Epithelial cell of prostate (primary cell): ENCODE data around the gene KRTAP5-3.
"Not testable (repeated sequence)": the region's sequence is repeated elsewhere in the genome, so short reads cannot be mapped to it uniquely, and the experiment has no call there.

Experiments used
- DNase-seq: peaks from one replicate; pipeline ENCODE4 v3.0.0-alpha.2; 2011; ENCODE audit warnings: low read depth, low spot score
- H3K27ac ChIP-seq: fragments of 450-650 bp; 2 replicates; pipeline ENCODE4 v1.5.1; 2017; ENCODE audit warnings: mild to moderate bottlenecking

The KRTAP5-3 gene

GRCh38 chr11:1589191-1589963 lies 18.9 kb downstream of the KRTAP5-3 start:
- peak overlapping the region; percentile 34 for H3K27ac ChIP-seq
- peak; percentile 45 for DNase-seq

GRCh38 chr11:1586699-1587098 lies 21.6 kb downstream of the KRTAP5-3 start:
- no peak for DNase-seq
- no peak overlapping the region for H3K27ac ChIP-seq

- not testable (repeated sequence) for DNase-seq, H3K27ac ChIP-seq
Observed at GRCh38 chr11:1584661-1585370, 23.4 kb downstream of the KRTAP5-3 start, which contains the start of gene KRTAP5-1. TSS of gene KRTAP5-1 (minus strand) at chr11:1585283. CDS start at chr11:1585249, 34 bp downstream.

- DNase-seq, H3K27ac ChIP-seq: not testable (repeated sequence)
Observed at GRCh38 chr11:1582909-1583308, 25.4 kb downstream of the KRTAP5-3 start.

GRCh38 chr11:1581976-1582375 lies 26.3 kb downstream of the KRTAP5-3 start:
- no peak overlapping the region for H3K27ac ChIP-seq
- no peak for DNase-seq

GRCh38 chr11:1576825-1577224 lies 31.4 kb downstream of the KRTAP5-3 start:
- no peak overlapping the region for H3K27ac ChIP-seq
- no peak for DNase-seq

GRCh38 chr11:1575756-1576155 lies 32.5 kb downstream of the KRTAP5-3 start:
- not testable (repeated sequence) for DNase-seq

GRCh38 chr11:1574933-1575242 lies 33.4 kb downstream of the KRTAP5-3 start:
- no peak overlapping the region for H3K27ac ChIP-seq
- no peak for DNase-seq

More at GRCh38 chr11:1575756-1576155, 32.5 kb downstream of the KRTAP5-3 start:
- not testable (repeated sequence) for H3K27ac ChIP-seq

GRCh38 chr11:1574238-1574932 lies 33.9 kb downstream of the KRTAP5-3 start:
- peak overlapping the region; percentile 52 for H3K27ac ChIP-seq
- no peak for DNase-seq

- DNase-seq, result no peak
- peak overlapping the region; percentile 52 for H3K27ac ChIP-seq
Observed at GRCh38 chr11:1573903-1574237, 34.4 kb downstream of the KRTAP5-3 start.

GRCh38 chr11:1573077-1573902 lies 35.0 kb downstream of the KRTAP5-3 start:
- H3K27ac ChIP-seq, result peak overlapping the region; percentile 52
- no peak for DNase-seq

- H3K27ac ChIP-seq, result peak within 1 kb of the TSS; percentile 52
- no peak for DNase-seq
Observed at GRCh38 chr11:1572197-1573076, 35.8 kb downstream of the KRTAP5-3 start, which contains the start of gene DUSP8. TSS of gene DUSP8 (minus strand) at chr11:1572271. CDS start at chr11:1565826, 6,445 bp downstream.

- DNase-seq, result no peak
- no peak overlapping the region for H3K27ac ChIP-seq
Observed at GRCh38 chr11:1571760-1572196, 36.5 kb downstream of the KRTAP5-3 start.

- no peak overlapping the region for H3K27ac ChIP-seq
- no peak for DNase-seq
Observed at GRCh38 chr11:1570896-1571759, 37.1 kb downstream of the KRTAP5-3 start.

GRCh38 chr11:1570531-1570895 lies 37.8 kb downstream of the KRTAP5-3 start:
- DNase-seq, result no peak
- H3K27ac ChIP-seq, result no peak overlapping the region

GRCh38 chr11:1570001-1570453 lies 38.2 kb downstream of the KRTAP5-3 start:
- H3K27ac ChIP-seq, result no peak overlapping the region
- no peak for DNase-seq

GRCh38 chr11:1569251-1569780 lies 38.9 kb downstream of the KRTAP5-3 start:
- no peak overlapping the region for H3K27ac ChIP-seq
- no peak for DNase-seq

GRCh38 chr11:1568441-1568911 lies 39.8 kb downstream of the KRTAP5-3 start:
- H3K27ac ChIP-seq, result no peak overlapping the region
- no peak for DNase-seq
